A673 (cell line): ENCODE measurements around the gene PHYHIPL.

Experiments
- EZH2 ChIP-seq: fragments of 200-600 bp; sonication (generic); IDR thresholded peaks from 2 replicates; pipeline ENCODE4 v1.6.1; 2017; ENCODE audit warnings: borderline replicate concordance, low read depth, mild to moderate bottlenecking, mixed read lengths, antibody characterized with exemption, low read length; ENCODE audit not compliant: poor library complexity, severe bottlenecking
- TF ChIP-seq, protein P1 (sequence below): fragments of 300-800, 200-600 bp; sonication (generic); conservative IDR thresholded peaks from 2 replicates; pipeline ENCODE4 v1.5.1; 2017; ENCODE audit warnings: low read depth, mild to moderate bottlenecking, antibody characterized with exemption, low read length, moderate library complexity, mixed read lengths

DNA sequence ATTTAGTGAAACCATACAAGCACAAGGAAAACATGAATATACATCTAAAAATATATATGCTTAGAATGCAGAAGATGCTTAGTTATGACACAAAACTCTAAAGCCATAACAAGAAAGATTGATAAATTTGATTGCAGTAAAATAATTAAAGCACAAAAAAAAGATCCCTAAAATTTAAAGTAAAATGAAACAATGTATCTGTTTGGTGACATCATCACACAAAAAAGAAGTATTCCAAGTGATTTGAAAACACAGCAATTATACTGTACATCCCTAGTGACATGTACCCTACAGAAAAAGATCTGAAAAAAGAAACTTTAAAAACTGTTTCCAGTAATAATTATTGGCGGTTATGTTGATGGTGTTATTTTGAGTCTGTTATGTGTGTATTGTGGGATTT, 37.7 kb downstream of the PHYHIPL start:
- TF ChIP-seq, protein P1, sequence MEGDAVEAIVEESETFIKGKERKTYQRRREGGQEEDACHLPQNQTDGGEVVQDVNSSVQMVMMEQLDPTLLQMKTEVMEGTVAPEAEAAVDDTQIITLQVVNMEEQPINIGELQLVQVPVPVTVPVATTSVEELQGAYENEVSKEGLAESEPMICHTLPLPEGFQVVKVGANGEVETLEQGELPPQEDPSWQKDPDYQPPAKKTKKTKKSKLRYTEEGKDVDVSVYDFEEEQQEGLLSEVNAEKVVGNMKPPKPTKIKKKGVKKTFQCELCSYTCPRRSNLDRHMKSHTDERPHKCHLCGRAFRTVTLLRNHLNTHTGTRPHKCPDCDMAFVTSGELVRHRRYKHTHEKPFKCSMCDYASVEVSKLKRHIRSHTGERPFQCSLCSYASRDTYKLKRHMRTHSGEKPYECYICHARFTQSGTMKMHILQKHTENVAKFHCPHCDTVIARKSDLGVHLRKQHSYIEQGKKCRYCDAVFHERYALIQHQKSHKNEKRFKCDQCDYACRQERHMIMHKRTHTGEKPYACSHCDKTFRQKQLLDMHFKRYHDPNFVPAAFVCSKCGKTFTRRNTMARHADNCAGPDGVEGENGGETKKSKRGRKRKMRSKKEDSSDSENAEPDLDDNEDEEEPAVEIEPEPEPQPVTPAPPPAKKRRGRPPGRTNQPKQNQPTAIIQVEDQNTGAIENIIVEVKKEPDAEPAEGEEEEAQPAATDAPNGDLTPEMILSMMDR: no peak
- no peak for TF ChIP-seq EZH2
